AG09319 (cell line): Measurements from ENCODE around the gene BAG5.
A peak's percentile ranks its signal among the peaks of the same experiment; 100 is the strongest.
"Not testable (repeated sequence)": the region's sequence is repeated elsewhere in the genome, so short reads cannot be mapped to it uniquely, and the experiment has no call there.

Experiments used
- DNase-seq: peaks from one replicate; pipeline ENCODE4 v3.0.0-alpha.2; 2010; ENCODE audit warnings: low read depth; ENCODE audit errors: extremely low read depth
- CTCF ChIP-seq: IDR thresholded peaks from 2 replicates; pipeline ENCODE4 v1.5.1; 2011; ENCODE audit warnings: low read depth, mild to moderate bottlenecking, inconsistent platforms, low read length, moderate library complexity

The BAG5 gene

GRCh38 chr14:103562429-103563225 is at the start of gene BAG5, which contains the start of gene COA8:
BAG5 (minus strand) TSS chr14:103562657; CDS start chr14:103561164, 1,493 bp downstream.
COA8 (plus strand) TSS chr14:103562960; CDS start chr14:103563002, 42 bp downstream.
- no peak for DNase-seq

GRCh38 chr14:103611215-103611614 is 48.8 kb upstream of the BAG5 start:
- no peak for TF ChIP-seq CTCF
- no peak for DNase-seq

More at GRCh38 chr14:103562429-103563225, at the start of gene BAG5, which contains the start of gene COA8:
- TF ChIP-seq CTCF, result no peak

GRCh38 chr14:103609081-103609480 is 46.6 kb upstream of the BAG5 start:
- not testable (repeated sequence) for DNase-seq

GRCh38 chr14:103607822-103608221 is 45.4 kb upstream of the BAG5 start:
- no peak for TF ChIP-seq CTCF

GRCh38 chr14:103606963-103607668 is 44.7 kb upstream of the BAG5 start:
- peak; percentile 75 for DNase-seq
- peak; percentile 53 for TF ChIP-seq CTCF

More at GRCh38 chr14:103607822-103608221, 45.4 kb upstream of the BAG5 start:
- no peak for DNase-seq

- no peak for DNase-seq
- no peak for TF ChIP-seq CTCF
These were observed 42.2 kb upstream of the BAG5 start for GRCh38 chr14:103604620-103605019.

GRCh38 chr14:103600503-103600902 is 38.0 kb upstream of the BAG5 start:
- DNase-seq, result no peak
- TF ChIP-seq CTCF, result no peak
